Measurements from ENCODE around the gene DDT. TPM values are rescaled to one million over a fixed set of nuclear protein-coding genes. Genes with fewer than 3 reads are reported as not detected.

DDT gene
- polyA plus RNA-seq, 2 of the 4 experiments (the other 2 are of a cell fraction) = 119 to 173 TPM

DNA sequence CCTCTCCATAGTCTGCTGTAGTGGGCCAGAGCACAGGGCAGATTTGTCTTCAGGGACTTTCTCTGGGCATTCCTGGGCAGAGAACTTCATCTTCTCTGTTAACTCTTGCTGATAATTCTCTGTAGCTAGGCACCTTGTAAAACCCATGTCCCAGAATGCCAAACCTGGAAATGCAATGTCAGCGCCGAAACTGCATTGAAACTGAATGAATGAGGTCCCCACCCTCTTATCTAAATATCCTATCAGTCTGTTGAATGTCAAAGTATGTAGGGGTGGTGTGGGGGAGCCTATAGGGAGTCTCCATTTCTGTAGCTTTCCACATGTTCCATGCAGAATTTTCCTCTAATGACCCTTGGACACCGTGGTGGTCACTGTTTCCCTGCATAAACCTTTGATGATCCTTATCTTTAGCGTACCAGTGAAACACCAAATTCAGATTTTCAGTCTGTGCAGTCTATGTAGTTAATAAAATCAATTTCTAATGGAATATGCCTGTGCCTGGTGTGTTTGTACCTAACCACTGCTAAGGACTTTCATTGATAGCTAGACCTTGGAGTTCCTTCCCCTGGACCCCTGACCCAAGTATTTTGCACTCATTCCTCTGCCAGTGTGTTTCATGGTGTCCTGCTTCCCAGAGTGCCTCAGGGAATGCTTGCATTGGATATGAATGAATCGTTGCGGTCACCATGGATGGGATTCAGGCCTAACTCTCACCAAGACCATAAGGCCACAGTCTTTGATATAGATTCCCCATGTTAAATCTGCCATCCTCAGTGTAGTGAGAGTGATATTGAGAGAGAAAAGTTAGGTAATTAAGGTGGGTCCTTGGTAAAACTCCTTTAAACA lies 34.4 kb upstream of the DDT start:
- WGBS (ENCODE audit: missing lambda C conversion rate) = 73% methylated on average over 6 of the region's 6 CpGs
- Histone ChIP-seq H3K4me1 (peaks cover 4% of the 10 kb centered on the region; the same call in 2 of the 3 replicates), H3K4me3 (no peak overlapping the region), H3K9me3 (no peaks in the 10 kb centered on the region), H3K4me2 (no peak overlapping the region), H3K27ac (no peak overlapping the region)
- FAIRE-seq (no peak), DNase-seq (ENCODE audit: low read depth in 1 of 2, low spot score in 1 of 2) (no peak), ATAC-seq (no peak)
- ChIA-PET POLR2A (no interaction called here), CTCF (interaction anchor here (1.3 kb wide), 2 partner anchors 24 to 181 kb away, joined by 4 to 5 read pairs; no protein-coding TSS in a partner anchor)
- TF ChIP-seq NFE2L2 (conservative IDR thresholded peaks at IDR 0.05; ENCODE audit: low read length) = no peak

DNA sequence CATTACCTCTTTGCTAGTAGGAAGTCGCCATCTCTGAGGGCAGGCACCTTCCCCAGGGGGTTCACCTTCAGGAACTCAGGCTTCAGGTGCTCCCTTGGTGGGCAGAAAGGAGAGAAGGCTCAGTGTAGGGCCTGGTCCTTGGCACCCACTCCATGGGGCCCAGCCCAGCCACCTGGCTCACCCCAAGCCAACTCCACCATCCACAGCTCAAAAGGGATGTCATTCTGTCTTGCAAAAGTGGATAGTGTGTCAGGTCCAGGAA lies 33.7 kb upstream of the DDT start:
- Histone ChIP-seq H3K4me1 (peaks cover 4% of the 10 kb centered on the region; the same call in 2 of the 3 replicates), H3K27ac (no peak overlapping the region), H3K9me3 (no peaks in the 10 kb centered on the region), H3K4me3 (no peak overlapping the region), H3K4me2 (no peak overlapping the region)
- ChIA-PET CTCF (interaction anchor here (1.3 kb wide), 2 partner anchors 24 to 182 kb away, joined by 4 to 5 read pairs; no protein-coding TSS in a partner anchor), POLR2A (no interaction called here)
- TF ChIP-seq HOXA7 (CRISPR knock-in tag; IDR thresholded peaks at IDR 0.05) (no peak), CHD4 (IDR thresholded peaks at IDR 0.05; ENCODE audit: borderline replicate concordance) (no peak), ZC3H11A (IDR thresholded peaks at IDR 0.05) (no peak), HEYL (CRISPR knock-in tag; IDR thresholded peaks at IDR 0.05) (no peak), ZFP36 (IDR thresholded peaks at IDR 0.05; ENCODE audit: borderline replicate concordance, partially characterized antibody) (no peak), RCOR1 (IDR thresholded peaks at IDR 0.05; ENCODE audit: low read depth, low read length) (no peak)
- TF ChIP-seq, protein P1, sequence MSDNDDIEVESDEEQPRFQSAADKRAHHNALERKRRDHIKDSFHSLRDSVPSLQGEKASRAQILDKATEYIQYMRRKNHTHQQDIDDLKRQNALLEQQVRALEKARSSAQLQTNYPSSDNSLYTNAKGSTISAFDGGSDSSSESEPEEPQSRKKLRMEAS (IDR thresholded peaks at IDR 0.05) = no peak
- no CpG with 5 or more reads among the region's 1 CpG for WGBS (ENCODE audit: missing lambda C conversion rate)
- ATAC-seq (no peak), DNase-seq (ENCODE audit: low read depth in 1 of 2, low spot score in 1 of 2) (no peak), FAIRE-seq (no peak)

DNA sequence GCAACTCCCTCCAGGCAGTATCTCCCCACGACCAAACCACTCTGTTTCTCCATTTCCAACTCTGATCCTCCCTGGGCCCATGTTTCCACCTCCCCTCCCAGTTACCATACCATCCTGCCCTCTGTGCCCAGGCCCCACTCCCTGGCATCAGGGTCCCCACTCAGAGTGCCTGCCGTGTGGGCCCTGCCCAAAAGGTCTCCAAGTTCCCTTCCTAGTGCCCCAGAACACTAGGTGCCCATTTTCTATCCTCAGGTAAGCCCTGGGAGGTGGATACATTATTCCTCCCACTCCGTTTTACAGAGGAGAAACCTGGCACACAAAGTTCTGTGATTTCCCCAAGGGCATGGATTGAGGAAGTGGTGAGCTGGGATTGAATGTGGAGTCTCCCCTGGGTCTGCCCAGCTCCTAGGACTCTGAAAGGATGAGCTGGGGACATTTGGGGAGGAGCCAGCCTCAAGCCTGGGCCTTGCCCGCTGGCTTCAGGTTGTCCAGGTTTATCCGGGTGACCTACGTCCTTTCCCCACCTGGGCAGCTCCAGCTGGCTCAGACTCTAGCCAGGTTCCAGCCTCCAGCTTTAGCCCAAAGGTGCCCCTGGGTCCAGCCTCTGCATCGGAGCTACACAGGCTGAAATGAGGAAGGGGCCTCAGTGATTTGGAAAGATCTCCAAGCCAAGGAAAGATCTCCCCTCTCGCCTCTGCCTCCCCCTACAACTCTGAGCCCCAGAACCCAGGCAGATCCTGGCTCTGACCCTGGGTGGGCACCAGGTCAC lies 33.2 kb upstream of the DDT start:
- POLR2A ChIA-PET = no interaction called here
- no peak overlapping the region for H3K4me3 ChIP-seq
- H3K9me3 ChIP-seq = no peaks in the 10 kb centered on the region
- 47% methylated on average over 5 of the region's 8 CpGs for WGBS (ENCODE audit: missing lambda C conversion rate)
- H3K27ac ChIP-seq = no peak overlapping the region
- no peak for FAIRE-seq
- CTCF ChIA-PET = interaction anchor here (1.3 kb wide), 2 partner anchors 23 to 182 kb away, joined by 4 to 5 read pairs; no protein-coding TSS in a partner anchor
- no peak for DNase-seq (ENCODE audit: low read depth in 1 of 2, low spot score in 1 of 2)
- ATAC-seq = no peak
- H3K4me1 ChIP-seq = peaks cover 2% of the 10 kb centered on the region; the same call in 2 of the 3 replicates
- TF ChIP-seq ESRRA (IDR thresholded peaks at IDR 0.05; ENCODE audit: borderline replicate concordance, low read length) (no peak), BHLHE40 (IDR thresholded peaks at IDR 0.05; ENCODE audit: low read depth, low read length) (no peak), MYC (IDR thresholded peaks at IDR 0.05; ENCODE audit: borderline replicate concordance, low read length) (no peak), POLR2A (IDR thresholded peaks at IDR 0.05; ENCODE audit: low read length) (no peak), KDM5A (IDR thresholded peaks at IDR 0.05) (no peak)
- TF ChIP-seq, protein P2, sequence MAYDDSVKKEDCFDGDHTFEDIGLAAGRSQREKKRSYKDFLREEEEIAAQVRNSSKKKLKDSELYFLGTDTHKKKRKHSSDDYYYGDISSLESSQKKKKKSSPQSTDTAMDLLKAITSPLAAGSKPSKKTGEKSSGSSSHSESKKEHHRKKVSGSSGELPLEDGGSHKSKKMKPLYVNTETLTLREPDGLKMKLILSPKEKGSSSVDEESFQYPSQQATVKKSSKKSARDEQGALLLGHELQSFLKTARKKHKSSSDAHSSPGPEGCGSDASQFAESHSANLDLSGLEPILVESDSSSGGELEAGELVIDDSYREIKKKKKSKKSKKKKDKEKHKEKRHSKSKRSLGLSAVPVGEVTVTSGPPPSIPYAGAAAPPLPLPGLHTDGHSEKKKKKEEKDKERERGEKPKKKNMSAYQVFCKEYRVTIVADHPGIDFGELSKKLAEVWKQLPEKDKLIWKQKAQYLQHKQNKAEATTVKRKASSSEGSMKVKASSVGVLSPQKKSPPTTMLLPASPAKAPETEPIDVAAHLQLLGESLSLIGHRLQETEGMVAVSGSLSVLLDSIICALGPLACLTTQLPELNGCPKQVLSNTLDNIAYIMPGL (CRISPR knock-in tag; IDR thresholded peaks at IDR 0.05; ENCODE audit: borderline replicate concordance) = no peak
- no peak overlapping the region for H3K4me2 ChIP-seq

DNA sequence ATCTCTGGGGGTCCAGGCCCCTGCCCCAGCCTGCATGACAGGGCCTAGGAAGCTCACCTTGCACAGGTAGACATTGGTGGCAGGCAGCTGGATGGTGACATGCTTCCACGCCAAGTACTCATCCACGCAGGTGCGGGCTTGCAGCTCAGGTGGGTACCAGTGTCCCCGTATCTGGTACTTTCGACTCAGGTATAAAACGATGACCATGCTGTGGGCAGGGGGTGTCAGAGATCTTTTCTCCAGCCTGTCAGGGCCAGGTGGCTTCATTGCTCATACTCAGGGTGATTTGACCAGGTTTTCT lies 32.6 kb upstream of the DDT start:
- TF ChIP-seq FOSL2 (IDR thresholded peaks at IDR 0.05) (no peak), FOSL2 (CRISPR knock-in tag; IDR thresholded peaks at IDR 0.05) (no peak), EP300 (IDR thresholded peaks at IDR 0.05) (no peak), JUNB (IDR thresholded peaks at IDR 0.05) (no peak), RNF2 (IDR thresholded peaks at IDR 0.05; ENCODE audit: borderline replicate concordance, low read depth) (no peak), RAD21 (conservative IDR thresholded peaks at IDR 0.05 in 1 of 2, IDR thresholded peaks at IDR 0.05 in 1 of 2) (no peak), HOXB13 (CRISPR knock-in tag; IDR thresholded peaks at IDR 0.05; ENCODE audit: low read depth) (no peak), CBX2 (IDR thresholded peaks at IDR 0.05; ENCODE audit: borderline replicate concordance, low read depth) (no peak), RFX5 (IDR thresholded peaks at IDR 0.05) (no peak), NR3C1 (IDR thresholded peaks at IDR 0.05) (no peak), SREBF2 (IDR thresholded peaks at IDR 0.05) (no peak), ZSCAN20 (CRISPR knock-in tag; IDR thresholded peaks at IDR 0.05) (no peak)
- TF ChIP-seq, protein P3, sequence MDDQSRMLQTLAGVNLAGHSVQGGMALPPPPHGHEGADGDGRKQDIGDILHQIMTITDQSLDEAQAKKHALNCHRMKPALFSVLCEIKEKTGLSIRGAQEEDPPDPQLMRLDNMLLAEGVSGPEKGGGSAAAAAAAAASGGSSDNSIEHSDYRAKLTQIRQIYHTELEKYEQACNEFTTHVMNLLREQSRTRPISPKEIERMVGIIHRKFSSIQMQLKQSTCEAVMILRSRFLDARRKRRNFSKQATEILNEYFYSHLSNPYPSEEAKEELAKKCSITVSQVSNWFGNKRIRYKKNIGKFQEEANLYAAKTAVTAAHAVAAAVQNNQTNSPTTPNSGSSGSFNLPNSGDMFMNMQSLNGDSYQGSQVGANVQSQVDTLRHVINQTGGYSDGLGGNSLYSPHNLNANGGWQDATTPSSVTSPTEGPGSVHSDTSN (IDR thresholded peaks at IDR 0.05) = no peak
- TF ChIP-seq, protein P4, sequence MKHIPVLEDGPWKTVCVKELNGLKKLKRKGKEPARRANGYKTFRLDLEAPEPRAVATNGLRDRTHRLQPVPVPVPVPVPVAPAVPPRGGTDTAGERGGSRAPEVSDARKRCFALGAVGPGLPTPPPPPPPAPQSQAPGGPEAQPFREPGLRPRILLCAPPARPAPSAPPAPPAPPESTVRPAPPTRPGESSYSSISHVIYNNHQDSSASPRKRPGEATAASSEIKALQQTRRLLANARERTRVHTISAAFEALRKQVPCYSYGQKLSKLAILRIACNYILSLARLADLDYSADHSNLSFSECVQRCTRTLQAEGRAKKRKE (CRISPR knock-in tag; IDR thresholded peaks at IDR 0.05; ENCODE audit: low read depth) = no peak
- CTCF ChIA-PET = no interaction called here
- no peaks in the 10 kb centered on the region for H3K9me3 ChIP-seq
- no peak for DNase-seq (ENCODE audit: low read depth in 1 of 2, low spot score in 1 of 2)
- no peak overlapping the region for H3K4me2 ChIP-seq
- no peak overlapping the region for H3K27ac ChIP-seq
- no peak for FAIRE-seq
- no peak overlapping the region for H3K4me3 ChIP-seq
- no peaks in the 10 kb centered on the region for H3K4me1 ChIP-seq
- WGBS (ENCODE audit: missing lambda C conversion rate) = no CpG with 5 or more reads among the region's 6 CpGs
- no peak for ATAC-seq
- POLR2A ChIA-PET = no interaction called here

All from A549 (cell line).